GM23338 (cell line): ENCODE data around the gene CHN1.

Experiments
- CREB1 ChIP-seq: fragments of 250-450 bp; sonication (Bioruptor Pico); IDR thresholded peaks from 2 replicates; pipeline ENCODE4 v1.5.0; 2020; ENCODE audit warnings: low read depth, mild to moderate bottlenecking, moderate library complexity
- CTCF ChIP-seq, 2 experiments: fragments of 200-600 bp in 1 of 2; sonication (generic) in 1 of 2; conservative IDR thresholded peaks; 2 replicates each; pipeline versions ENCODE4 v1.5.1 to v1.6.1; 2016 to 2017; ENCODE audit warnings: antibody characterized with exemption in 2 of 2, low read depth in 2 of 2, mild to moderate bottlenecking in 2 of 2, moderate library complexity in 1 of 2
- ETS1 ChIP-seq: IDR thresholded peaks from 2 replicates; pipeline ENCODE4 v1.6.1; 2016; ENCODE audit warnings: antibody characterized with exemption
- EZH2 ChIP-seq: fragments of 200-600 bp; sonication (generic); IDR thresholded peaks from one replicate; pipeline ENCODE4 v1.8.0; 2017; ENCODE audit warnings: antibody characterized with exemption, mild to moderate bottlenecking, low read depth; ENCODE audit not compliant: unreplicated experiment
- EZH2phosphoT487 ChIP-seq: fragments of 200-600 bp; sonication (generic); IDR thresholded peaks from one replicate; pipeline ENCODE4 v1.8.1; 2018; ENCODE audit warnings: antibody characterized with exemption; ENCODE audit not compliant: unreplicated experiment
- JUNB ChIP-seq: IDR thresholded peaks from one replicate; pipeline ENCODE4 v1.6.1; 2016; ENCODE audit warnings: antibody characterized with exemption; ENCODE audit not compliant: unreplicated experiment
- POLR2AphosphoS5 ChIP-seq: IDR thresholded peaks from 2 replicates; pipeline ENCODE4 v1.6.1; 2016; ENCODE audit warnings: antibody characterized with exemption, low read depth
- REST ChIP-seq: IDR thresholded peaks from one replicate; pipeline ENCODE4 v1.6.1; 2018; ENCODE audit warnings: antibody characterized with exemption; ENCODE audit not compliant: unreplicated experiment
- STAT1 ChIP-seq: IDR thresholded peaks from one replicate; pipeline ENCODE4 v1.6.1; 2016; ENCODE audit warnings: antibody characterized with exemption; ENCODE audit not compliant: unreplicated experiment
- ZNF114 ChIP-seq: fragments of 250-450 bp; sonication (Bioruptor Pico); IDR thresholded peaks from 2 replicates; pipeline ENCODE4 v1.5.0; 2020; ENCODE audit warnings: mild to moderate bottlenecking, moderate library complexity

GRCh38 chr2:174863183-174863582 lies 142.0 kb downstream of the CHN1 start:
- TF ChIP-seq CTCF (conservative IDR thresholded peaks at IDR 0.05; ENCODE audit: low read depth in 2 of 2) (no peak), EZH2 (no peak), CREB1 (no peak), POLR2AphosphoS5 (no peak), REST (no peak), JUNB (no peak), STAT1 (no peak), EZH2phosphoT487 (no peak), ETS1 (no peak), ZNF114 (CRISPR knock-in tag) (no peak)
